GM18508 (cell line): Measurements from ENCODE around the gene SPTBN5.

ENCODE experiments used
- ATAC-seq: cut with Tn5 transposase; IDR thresholded peaks from one replicate; pipeline ENCODE4 v1.9.1; 2021; ENCODE audit warnings: moderate number of reproducible peaks; ENCODE audit not compliant: insufficient read depth, unreplicated experiment

Gene SPTBN5

DNA sequence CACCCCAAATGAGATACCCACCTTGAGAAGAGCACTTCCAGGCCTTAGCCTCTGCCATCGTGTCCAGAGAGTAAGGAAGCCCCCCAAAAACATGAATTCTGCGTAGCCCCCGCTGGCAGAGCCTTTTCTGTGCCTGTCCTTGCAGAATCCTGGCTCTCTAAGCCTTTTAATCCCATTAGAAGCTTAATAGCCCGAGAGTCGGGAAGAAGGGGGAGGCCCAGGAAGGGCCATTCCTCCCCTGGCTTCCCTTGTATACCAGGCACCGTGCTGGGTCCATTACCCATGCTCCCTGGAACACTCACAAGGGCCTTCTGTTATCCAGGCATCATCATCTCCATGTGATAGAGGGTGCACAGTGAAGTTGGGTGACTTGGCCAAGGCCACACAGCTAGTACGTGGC, 7.1 kb downstream of the SPTBN5 start:
- ATAC-seq, result no peak

DNA sequence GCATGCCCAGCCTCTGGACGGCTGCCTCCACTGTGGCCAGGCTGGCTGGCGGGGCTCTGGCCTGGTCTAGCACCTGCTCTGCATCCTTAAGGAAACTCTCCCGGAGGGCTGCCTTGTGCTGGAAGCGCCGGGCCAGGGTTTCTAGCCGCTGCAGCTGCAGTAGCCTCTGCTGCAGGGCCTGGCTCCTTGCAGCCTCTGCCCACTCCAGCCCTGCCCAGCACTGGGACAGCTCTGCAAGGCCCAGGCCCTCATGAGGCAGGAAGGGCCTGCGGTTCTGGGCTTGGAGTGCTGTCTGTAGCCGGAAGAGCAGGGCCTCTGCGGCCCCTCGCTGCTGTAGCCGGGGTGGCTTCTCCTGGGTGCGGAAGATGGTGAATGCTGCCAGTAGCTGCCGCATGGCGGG, 8.0 kb downstream of the SPTBN5 start:
- no peak for ATAC-seq

DNA sequence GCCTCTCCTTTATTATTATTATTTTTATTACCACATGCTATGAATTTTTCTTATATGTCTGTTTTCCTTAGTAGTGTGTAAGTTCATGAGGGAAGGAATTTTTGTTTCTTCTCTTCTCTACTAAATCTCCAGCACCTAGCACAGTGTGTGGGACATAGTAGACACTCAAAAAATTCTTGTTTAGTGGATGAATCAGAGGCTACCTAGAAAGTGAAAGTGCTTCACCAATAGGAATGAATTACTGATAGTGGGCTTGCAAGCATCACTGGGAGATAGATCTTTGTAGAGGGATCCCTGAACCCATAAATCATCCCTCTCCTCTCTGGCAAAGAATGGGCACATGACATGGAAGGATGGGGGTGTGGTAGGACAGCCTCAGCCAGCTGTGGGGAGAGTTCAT, 8.5 kb downstream of the SPTBN5 start:
- ATAC-seq, result no peak

DNA sequence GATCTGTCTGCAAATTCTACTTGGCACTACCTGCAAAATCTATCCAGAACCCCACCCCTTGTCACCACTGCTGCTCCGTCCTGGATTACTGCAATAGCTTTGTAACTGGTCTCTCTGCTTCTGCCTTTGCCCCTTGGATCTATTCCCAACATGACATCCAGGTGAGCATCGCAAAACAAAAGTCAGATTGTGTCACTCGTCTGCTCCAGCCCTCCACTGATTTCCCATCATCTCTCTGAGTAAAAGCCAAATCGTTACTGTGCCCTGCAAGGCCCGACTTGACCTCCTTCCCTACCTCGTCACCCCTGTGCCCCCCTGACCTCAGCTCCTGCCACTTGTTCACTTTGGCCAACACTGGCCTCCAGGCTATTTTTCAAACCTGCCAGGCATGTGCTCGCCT, 9.4 kb downstream of the SPTBN5 start:
- no peak for ATAC-seq

DNA sequence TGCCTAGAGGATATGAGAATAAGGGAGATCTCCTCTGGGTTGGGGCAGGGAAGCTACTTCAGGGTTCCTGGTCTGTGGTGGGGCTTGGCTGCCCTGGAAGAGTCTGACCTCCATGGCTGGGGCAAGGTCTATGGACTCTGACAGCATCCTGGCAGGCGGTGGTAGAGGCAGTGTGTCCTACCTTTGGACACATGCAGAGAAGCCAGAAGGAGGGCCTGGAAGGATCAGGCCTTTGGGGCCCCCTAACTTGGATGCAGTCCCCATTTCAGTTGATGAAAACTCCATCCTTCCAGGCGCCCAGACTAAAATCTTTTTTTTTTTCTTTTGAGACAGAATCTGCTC, 10.4 kb downstream of the SPTBN5 start:
- ATAC-seq, result no peak

DNA sequence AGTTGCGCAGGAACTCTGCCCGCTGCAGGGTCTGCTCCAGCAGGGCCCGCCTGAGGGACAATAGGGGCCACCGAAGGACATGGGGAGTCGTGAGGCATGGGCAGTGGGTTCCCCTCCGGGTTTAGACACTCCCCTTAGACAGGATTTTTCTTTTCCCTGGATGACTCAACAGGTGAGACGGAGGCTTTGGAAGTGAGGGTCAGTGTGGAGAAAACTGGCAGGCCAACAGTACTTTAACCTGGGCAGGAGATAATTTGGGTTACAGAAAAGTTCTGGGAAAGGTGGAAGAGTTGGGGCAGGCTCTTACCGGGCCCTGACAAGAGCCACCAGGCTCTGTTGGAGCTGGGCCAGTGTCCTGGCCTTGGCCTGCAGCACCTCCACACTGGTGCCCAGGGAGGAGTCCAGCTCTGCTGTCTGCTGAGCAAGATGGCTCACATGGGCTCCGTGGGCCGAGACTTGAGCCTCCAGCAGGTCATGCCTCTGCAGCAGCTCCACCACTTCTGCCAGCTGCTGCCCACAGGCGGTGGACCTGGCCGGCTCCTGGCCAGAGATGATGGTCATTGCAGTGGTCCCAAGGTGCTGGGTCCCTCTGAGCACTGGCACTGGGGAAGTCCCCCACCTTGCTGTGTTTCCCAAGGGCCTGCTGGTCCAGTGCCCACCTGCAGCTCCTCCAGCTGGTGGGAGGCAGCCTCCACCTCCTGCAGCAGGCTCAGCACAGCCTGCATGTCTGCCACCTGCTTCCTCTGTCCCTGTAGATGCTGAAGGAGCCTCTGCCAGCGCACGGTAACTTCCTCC, 11.0 kb downstream of the SPTBN5 start:
- ATAC-seq, result no peak

DNA sequence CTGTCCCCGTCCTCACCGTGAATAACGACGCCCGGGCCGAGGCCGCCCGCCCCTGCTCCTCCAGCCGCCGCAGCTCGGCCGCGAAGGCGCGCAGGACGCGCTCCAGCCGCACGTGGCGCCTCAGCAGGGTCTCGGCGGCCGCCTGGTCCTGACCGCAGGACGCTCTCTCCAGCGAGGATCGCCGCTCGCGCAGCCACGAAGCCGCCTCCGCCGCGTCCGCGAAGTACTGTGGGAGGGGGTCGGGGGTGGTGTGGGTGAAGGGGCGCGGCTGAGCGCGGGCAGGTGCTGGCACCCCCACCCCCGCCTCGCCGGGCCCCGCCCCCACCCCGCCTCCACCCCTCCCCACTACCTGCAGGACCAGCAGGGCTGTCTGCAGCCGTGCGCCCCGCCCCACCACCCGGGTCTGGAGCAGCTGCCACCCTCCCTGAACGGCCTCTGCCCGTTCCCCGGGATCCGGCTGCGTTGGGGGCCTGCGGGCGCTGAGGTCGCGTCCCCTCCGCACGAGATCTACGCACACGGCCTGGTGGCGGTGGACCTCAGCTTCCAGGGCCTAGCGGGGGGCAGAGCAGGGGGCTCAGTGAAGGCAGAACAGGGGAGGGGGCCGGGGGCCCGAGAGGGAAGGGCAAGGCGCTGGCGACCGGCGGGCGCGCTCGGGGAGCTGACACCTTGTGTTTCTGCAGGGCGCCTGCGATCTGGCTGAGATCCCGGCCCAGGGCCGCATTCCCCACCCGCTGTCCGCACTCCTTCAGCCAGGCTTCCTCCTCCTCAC, 11.7 kb downstream of the SPTBN5 start:
- ATAC-seq, result no peak

DNA sequence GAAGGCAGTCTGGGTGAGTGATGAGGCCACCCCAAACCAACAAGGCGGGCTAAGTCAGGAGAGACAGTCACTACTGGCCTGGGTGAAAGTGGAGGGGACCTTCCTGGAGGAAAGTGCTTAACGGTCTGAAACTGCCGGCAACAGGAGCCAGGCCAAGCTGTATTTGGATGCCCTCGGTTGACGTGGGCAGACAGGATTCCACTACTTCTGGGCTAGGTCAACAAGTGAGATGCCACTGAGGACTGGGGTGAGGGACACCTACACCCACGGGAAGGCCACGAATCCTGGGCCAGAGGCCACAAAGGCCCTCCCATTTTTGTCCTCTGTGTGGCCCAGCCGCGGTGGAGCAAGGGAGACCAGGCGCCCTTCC, 12.3 kb downstream of the SPTBN5 start:
- ATAC-seq, result no peak

DNA sequence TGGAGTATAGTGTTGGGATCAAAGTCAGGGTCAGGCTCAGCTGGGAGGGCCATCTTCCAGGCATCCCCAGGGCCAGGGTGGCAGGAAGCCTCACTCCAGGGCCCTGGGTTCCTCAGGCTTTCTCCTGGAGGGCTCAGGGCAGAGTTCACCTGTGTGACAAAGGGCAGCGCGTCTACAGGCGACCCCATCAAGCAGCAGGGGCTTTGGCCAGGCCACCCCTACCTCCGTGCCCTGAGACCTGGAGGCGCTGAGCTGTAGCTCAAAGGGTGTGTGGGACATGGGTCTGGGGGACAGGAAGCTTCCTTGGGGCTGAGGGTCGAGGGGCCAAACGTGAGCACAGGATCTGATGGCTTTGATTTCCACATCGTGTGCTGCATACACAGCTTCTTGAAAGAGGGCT, 12.8 kb downstream of the SPTBN5 start:
- no peak for ATAC-seq

DNA sequence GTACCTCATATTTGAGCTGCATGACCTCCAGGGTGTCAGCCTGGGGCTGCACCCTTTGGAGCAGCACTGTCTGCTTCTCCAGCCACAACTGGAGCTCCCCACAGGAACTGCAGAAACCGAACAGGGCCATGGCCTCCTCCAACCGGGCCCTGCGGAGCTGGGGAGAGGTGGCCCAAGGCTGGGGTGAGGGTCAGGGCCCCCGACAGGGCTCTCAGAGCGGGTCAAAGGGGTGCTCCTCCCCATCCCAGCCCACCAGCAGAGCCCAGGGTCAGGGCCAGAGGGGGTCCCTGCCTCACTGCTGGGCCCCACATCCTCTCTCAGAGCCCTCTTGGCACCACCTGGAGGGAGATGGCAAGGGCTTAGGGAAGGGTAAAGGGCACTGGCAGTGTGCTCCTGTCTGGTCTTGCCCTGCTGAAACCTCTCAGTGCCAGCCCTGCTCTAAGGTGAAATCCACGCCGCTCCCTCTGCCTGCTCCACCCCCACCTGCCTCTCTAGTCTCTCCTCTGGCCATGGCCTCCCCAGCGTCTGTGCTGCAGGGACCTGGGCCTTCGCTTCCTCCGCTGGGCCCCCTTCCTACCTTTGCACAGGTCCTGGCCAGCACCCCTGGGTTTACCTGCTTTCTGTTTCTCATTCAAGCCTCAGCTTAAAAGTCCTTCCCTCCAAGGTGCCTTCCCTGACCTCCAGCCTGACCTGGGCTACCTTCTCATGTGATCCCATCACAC, 13.5 kb downstream of the SPTBN5 start:
- no peak for ATAC-seq

DNA sequence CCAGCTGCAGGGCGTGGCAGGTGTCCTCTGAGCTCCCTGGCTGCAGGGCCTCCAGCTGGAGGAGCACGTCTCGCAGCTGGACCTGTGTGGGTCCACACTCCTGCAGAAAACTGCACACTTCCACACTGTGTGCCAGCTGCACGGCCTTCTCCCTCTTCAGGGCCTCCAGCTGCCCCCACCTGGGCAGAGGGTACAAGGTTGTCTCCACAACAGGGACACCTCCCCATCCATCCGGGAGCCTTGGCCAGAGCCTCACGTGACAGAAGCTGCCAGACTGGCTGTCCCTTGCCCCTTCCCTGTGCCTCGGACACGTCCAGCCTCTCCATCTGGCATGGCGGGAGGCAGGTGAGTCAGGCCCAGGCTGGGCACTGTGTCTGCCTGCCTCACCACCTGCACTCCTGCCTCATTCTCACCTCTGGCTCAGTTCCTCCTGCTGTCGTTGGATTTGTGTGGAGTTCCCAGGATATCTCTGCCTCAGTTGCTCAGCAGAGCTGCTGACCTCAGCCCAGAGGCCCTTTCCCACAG, 14.5 kb downstream of the SPTBN5 start:
- no peak for ATAC-seq

DNA sequence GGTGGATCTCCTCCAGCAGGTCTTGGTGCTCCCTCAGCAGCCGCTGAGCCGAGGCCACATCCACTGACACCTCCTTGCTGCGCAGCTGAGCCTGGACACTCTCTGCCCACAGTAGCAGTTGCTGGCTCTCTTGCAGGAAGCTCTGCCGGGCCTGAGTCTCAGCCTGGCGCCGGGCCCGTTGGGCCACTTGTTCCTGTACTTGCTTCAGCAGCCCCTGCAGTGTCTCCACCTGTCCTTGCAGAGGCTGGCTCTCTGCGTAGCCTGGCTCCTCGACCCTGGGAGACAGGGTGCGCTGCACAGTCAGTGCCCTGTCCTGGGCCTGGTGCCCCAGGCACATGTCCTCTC, 15.5 kb downstream of the SPTBN5 start:
- no peak for ATAC-seq

DNA sequence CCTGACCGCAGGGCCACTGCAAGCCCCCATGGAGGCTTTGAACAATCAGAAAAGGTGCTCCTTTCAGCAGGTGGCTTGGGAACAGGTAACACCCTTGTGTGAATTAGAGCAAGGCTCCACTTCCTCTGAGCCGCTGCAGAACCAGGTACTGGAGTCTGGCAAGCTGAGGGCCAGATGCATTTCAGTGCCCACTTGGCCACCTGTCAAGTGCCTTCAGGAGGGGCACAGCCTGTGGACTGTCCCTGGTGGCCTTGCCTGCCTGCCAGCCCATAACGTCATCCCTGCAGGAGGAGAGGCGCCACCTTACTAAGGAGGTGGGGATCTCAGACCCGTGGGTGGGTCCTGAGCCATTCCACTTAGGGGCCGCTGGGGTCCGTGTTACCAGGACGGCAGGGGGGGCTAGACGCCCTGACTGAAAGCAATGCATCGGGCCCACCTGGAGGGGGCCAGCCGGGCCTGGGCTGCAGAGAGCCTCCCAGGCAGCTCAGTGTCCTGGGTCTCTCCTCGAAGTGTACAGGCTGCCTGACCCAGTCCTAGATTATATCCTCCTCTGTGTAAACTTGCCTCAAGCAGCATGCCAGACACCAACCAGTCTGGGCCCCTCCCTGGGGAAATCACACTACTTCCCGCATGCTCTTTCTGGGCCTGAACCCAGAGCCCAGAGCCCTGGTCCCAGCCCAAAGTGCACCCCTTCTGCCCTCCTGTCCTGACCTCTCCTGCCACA, 16.1 kb downstream of the SPTBN5 start:
- no peak for ATAC-seq

DNA sequence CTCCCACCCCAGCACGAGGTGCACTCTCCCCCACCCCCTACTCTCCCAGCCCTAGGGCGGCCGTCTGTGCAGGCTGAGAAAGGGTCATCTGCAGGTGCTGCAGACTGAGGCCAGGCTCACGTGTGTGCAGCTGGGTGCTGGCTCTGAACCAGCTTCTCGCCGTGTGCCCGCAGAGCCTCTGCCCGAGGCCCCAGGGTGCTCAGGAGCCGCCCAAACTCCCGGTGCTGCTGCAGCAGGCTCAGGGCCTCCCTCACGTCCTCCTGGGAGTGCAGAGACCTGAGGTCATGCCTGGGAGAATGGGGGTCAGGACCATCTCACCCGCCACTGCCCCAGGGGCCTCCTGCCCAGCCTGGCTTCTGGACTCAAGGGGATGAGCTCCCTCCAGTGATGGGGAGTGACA, 17.2 kb downstream of the SPTBN5 start:
- no peak for ATAC-seq

DNA sequence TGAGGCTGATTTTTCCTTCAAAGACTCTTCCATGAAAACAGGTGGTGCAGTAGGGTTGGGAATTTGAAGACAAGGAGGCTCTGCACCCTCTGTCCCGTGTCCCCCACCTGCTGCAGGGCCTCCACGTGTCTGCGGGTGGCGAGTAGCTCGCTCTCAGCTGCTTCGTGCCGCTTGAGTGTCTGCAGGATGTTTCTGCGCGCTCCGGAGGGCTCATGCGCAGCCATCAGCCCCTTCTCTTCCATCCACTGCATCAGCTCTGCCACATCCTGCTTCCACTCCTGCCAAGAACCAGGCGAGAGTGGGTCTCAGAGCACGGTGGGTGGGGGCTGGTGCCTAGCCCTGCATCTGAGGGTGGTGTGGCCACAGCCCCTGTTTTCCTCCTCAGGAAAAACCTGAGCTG, 17.8 kb downstream of the SPTBN5 start:
- no peak for ATAC-seq

DNA sequence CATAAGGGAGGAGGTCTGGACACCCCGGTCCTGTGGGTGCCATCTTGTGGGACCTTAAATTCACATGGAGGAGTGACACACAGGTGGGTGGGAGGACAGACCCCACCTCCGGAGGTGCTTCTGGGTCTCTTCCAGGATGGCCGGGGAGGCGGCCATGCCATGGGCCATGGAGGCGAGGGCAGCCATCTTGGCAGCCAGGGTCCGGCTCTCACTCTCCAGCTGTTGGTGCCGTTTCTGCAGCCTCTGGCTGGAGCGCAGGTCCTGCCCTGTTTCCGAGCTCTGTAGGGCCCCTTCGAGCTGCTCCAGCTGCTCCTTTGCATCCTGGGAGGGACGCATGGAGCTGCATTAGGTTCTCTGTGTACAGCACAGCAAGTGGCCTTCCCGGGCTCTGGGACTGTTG, 19.1 kb downstream of the SPTBN5 start:
- ATAC-seq, result no peak

DNA sequence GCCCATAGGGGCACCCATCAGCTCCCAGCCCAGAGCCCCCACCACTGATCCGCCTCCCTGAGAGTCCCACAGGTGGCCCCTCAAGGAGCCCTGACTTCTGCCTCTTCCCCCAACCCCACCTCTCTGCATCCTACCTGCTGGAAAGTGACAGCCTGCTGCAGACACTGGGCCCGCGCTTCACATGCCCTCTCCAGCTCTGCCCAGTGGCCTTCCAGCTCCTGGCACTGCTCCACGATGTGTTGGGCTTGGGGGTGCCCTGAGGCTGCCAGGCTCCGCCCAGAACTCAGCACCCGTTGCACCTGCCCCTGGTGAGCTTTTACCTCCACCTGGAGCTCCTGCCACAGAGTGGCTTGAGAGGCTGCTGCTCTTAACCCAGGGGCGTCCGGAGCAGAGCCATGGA, 20.1 kb downstream of the SPTBN5 start:
- ATAC-seq, result no peak

DNA sequence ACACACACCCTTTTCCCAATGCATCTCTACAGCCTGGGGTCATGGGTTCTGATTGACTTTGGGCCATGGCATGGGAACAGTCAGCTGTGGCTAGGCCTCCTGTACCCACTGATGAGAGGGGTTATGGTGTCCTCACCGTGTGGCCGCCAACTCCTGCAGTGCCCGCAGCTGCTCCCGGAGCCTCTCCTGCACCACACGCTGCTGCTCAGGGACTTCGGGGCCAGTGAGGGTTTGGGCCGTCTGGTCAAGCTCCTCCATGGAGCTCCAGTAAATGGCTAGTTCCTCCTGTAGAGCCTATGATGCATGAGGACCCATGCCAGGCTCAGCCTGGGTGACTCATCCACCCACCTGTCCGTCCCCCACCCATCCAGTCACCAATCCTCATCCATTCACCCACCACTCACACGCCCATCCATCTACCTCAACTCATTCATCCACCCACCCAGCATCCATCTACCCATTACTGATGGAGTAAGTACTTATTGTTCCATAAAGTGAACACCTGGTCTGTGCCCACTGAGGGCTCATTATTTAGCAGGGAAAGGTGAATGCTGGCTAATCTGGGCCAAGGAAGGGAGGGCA, 21.6 kb downstream of the SPTBN5 start:
- no peak for ATAC-seq

DNA sequence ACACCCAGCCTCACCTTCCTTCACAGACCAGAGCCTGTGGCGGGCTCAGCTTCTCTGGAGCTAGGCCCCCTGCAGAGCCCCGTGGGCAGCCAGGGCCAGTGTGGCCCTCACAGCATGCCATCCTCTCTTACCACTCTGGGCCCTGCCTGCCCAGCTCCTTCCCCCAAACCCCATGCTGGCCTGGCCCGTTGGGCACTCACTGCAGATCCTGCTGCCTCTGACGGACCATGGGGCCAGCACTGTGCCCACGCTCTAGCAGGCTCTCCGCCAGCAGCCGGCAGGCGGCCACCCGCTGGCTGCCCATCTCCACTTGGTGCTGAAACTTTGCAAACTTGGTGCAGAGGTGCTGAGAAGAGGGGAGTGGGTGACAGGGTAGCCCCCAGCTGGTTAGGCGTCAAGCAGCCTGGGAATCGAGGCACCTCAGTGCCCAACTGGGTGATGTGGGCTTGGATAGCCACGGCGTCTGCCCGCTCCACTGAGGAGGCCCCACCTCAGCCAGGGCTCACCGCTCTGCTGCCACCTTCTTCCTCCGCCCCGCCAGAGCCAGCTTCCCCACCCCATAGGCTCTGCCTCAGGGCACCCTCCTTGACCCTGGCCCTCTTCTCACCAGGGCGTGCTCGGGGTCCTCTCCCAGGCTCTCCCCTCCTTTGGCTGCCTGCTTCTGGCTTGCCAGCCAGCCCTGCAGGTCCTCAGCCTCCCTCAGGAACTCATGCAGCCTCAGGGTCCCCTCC, 22.5 kb downstream of the SPTBN5 start:
- ATAC-seq, result no peak

DNA sequence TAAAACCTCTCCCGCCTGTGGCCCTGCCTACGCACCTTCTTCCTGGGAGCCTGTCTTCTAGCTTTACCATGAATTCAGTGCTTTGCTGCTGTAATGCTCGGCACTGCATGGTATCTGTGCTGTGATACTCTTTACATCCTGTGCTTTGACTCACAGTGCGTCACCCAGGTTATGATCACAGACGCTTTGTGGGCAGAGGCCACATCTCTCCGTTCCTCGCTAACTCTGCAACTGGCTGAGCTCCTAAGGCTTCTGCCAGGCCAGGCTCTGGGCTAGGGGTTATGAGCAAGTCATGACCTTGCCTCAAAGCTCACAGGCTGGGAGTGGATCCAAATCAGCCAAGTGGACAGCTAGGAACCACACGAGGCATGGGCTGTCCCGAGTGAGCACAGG, 23.2 kb downstream of the SPTBN5 start:
- ATAC-seq, result no peak
